Neuronal stem cell (in vitro differentiated cells): Measurements from ENCODE around the gene SLC26A6. TPM values are rescaled to one million over a fixed set of nuclear protein-coding genes. Genes with fewer than 3 reads are reported as not detected.

ENCODE experiments used
- DNase-seq: peaks from one replicate; pipeline ENCODE4 v3.0.0-alpha.2; 2013; ENCODE audit warnings: low spot score
- H2AFZ ChIP-seq: one replicate; pipeline ENCODE4 v1.6.1; 2013; ENCODE audit warnings: mild to moderate bottlenecking, low read length, inconsistent platforms
- H2AK5ac ChIP-seq: 2 replicates; pipeline ENCODE4 v1.6.1; 2013; ENCODE audit warnings: low read depth, mild to moderate bottlenecking, inconsistent platforms, low read length, moderate library complexity, mixed read lengths
- H2BK120ac ChIP-seq: 2 replicates; pipeline ENCODE4 v1.6.1; 2013; ENCODE audit warnings: low read depth, mild to moderate bottlenecking, inconsistent platforms, low read length, moderate library complexity, mixed read lengths
- H2BK12ac ChIP-seq: one replicate; pipeline ENCODE4 v1.6.1; 2013; ENCODE audit warnings: low read length, inconsistent platforms
- H2BK15ac ChIP-seq: 2 replicates; pipeline ENCODE4 v1.6.1; 2013; ENCODE audit warnings: mild to moderate bottlenecking, low read length, inconsistent platforms, mixed read lengths
- H2BK5ac ChIP-seq: one replicate; pipeline ENCODE4 v1.6.1; 2013; ENCODE audit warnings: inconsistent platforms, mild to moderate bottlenecking, low read length, moderate library complexity
- H3K14ac ChIP-seq: one replicate; pipeline ENCODE4 v1.6.1; 2013; ENCODE audit warnings: low read length, inconsistent platforms
- H3K18ac ChIP-seq: 2 replicates; pipeline ENCODE4 v1.6.1; 2013; ENCODE audit warnings: low read length, inconsistent platforms
- H3K23ac ChIP-seq: 2 replicates; pipeline ENCODE4 v1.6.1; 2013; ENCODE audit warnings: low read depth, mild to moderate bottlenecking, mixed read lengths, low read length, inconsistent platforms; ENCODE audit not compliant: poor library complexity
- H3K27ac ChIP-seq: replicated peaks from 3 replicates; pipeline ENCODE4 v1.5.1; 2013; ENCODE audit warnings: low read length, inconsistent platforms
- H3K27me3 ChIP-seq, 3 experiments: 2 replicates each; pipeline ENCODE4 v1.6.1; 2013; ENCODE audit warnings: low read length in 3 of 3, mild to moderate bottlenecking in 2 of 3, inconsistent platforms in 1 of 3, low read depth in 1 of 3, mixed read lengths in 1 of 3, moderate library complexity in 1 of 3; ENCODE audit not compliant: control insufficient read depth in 3 of 3, insufficient read depth in 3 of 3
- H3K36me3 ChIP-seq, 2 donors: replicated peaks in 1 of 2; 2 replicates each; pipeline ENCODE4 v1.6.1; 2013; ENCODE audit warnings: low read length in 2 of 2; ENCODE audit not compliant: control insufficient read depth in 2 of 2, insufficient read depth in 2 of 2
- H3K4ac ChIP-seq: 2 replicates; pipeline ENCODE4 v1.6.1; 2013; ENCODE audit warnings: inconsistent platforms, mild to moderate bottlenecking, low read length, moderate library complexity
- H3K4me1 ChIP-seq, 2 donors: 1 replicate in 1 of 2; 2 replicates in 1 of 2; pipeline ENCODE4 v1.6.1; 2013; ENCODE audit warnings: low read length in 2 of 2, low read depth in 1 of 2; ENCODE audit not compliant: control insufficient read depth in 2 of 2, insufficient read depth in 1 of 2
- H3K4me2 ChIP-seq: one replicate; pipeline ENCODE4 v1.6.1; 2013; ENCODE audit warnings: mild to moderate bottlenecking, low read length, inconsistent platforms; ENCODE audit not compliant: insufficient read depth, poor library complexity, severe bottlenecking
- H3K4me3 ChIP-seq, 2 donors: 2 replicates each; pipeline ENCODE4 v1.5.1; 2013; ENCODE audit warnings: low read length in 2 of 2, mild to moderate bottlenecking in 2 of 2, inconsistent platforms in 1 of 2, moderate library complexity in 1 of 2
- H3K79me1 ChIP-seq: one replicate; pipeline ENCODE4 v1.6.1; 2013; ENCODE audit warnings: low read depth, mild to moderate bottlenecking, inconsistent platforms, low read length, moderate library complexity
- H3K9ac ChIP-seq: one replicate; pipeline ENCODE4 v1.6.1; 2013; ENCODE audit warnings: mild to moderate bottlenecking, low read depth, low read length, inconsistent platforms; ENCODE audit not compliant: poor library complexity
- H3K9me3 ChIP-seq, 2 donors: replicated peaks in 1 of 2; 2 replicates each; pipeline versions ENCODE3 to v1.6.1; 2013; ENCODE audit warnings: low read length in 2 of 2, mild to moderate bottlenecking in 2 of 2, inconsistent platforms in 1 of 2, low read depth in 1 of 2, mixed read lengths in 1 of 2, moderate library complexity in 1 of 2; ENCODE audit not compliant: control insufficient read depth in 2 of 2, insufficient read depth in 1 of 2
- H4K8ac ChIP-seq: one replicate; pipeline ENCODE4 v1.6.1; 2013; ENCODE audit warnings: low read depth, mild to moderate bottlenecking, inconsistent platforms, low read length, moderate library complexity
- H4K91ac ChIP-seq: one replicate; pipeline ENCODE4 v1.6.1; 2013; ENCODE audit warnings: low read length, low read depth, mild to moderate bottlenecking, inconsistent platforms; ENCODE audit not compliant: poor library complexity
- WGBS, 2 donors: extraction: QIAGEN DNeasy Blood & Tissue Kit; methylation state at CpG; one replicate each; pipeline ENCODE4 v1.1.7; 2013; ENCODE audit warnings: missing lambda C conversion rate in 2 of 2, mixed read lengths in 1 of 2; ENCODE audit not compliant: insufficient read length in 2 of 2, insufficient replicate concordance in 1 of 2; ENCODE audit errors: extremely low coverage in 2 of 2; 5-methylcytosine and 5-hydroxymethylcytosine counted together
- polyA plus RNA-seq, 2 experiments: library from polyadenylated mRNA; stranded (reverse); fragments of 200-250 nt; gene quantifications; one replicate each; pipeline ENCODE4 v1.2.3, GENCODE V29; 2013

Gene SLC26A6
- 30.0 TPM for polyA plus RNA-seq (2013, experiment 1 of 2)
- polyA plus RNA-seq (2013, experiment 2 of 2) = 29.9 TPM

- no peak within 1 kb of the TSS for H4K8ac ChIP-seq
- peak within 1 kb of the TSS; percentile 65 for H2BK15ac ChIP-seq
- H2AFZ ChIP-seq = peak within 1 kb of the TSS; percentile 95
- peak within 1 kb of the TSS; percentile 99 for H3K18ac ChIP-seq
- H3K36me3 ChIP-seq = peaks cover 40 to 65% of the 10 kb centered on the region in 2 donors
- WGBS, 2 donors = no CpG with 5 or more reads among the region's 68 CpGs
- no peaks in the 10 kb centered on the region for H3K9me3 ChIP-seq
- H3K4me1 ChIP-seq = peaks cover 13 to 22% of the 10 kb centered on the region in 2 donors
- H3K4me2 ChIP-seq = peak within 1 kb of the TSS; percentile 95
- no peak within 1 kb of the TSS for H4K91ac ChIP-seq
- peak within 1 kb of the TSS; percentile 84 for H3K14ac ChIP-seq
- H3K4ac ChIP-seq = no peak within 1 kb of the TSS
- H3K27me3 ChIP-seq = no peaks in the 10 kb centered on the region
- H3K27ac ChIP-seq = peak within 1 kb of the TSS; percentile 90
- peaks cover 11% of the 10 kb centered on the region for H3K79me1 ChIP-seq
- peak within 1 kb of the TSS; percentile 97 for H3K9ac ChIP-seq
- H2BK120ac ChIP-seq = no peak within 1 kb of the TSS
- H3K4me3 ChIP-seq = peak within 1 kb of the TSS; percentile 82 to 94
- peak within 1 kb of the TSS; percentile 97 for H3K23ac ChIP-seq
- peak; percentile 98 for DNase-seq
- H2AK5ac ChIP-seq = peak within 1 kb of the TSS; percentile 76
- H2BK12ac ChIP-seq = no peak within 1 kb of the TSS
- peak within 1 kb of the TSS; percentile 88 for H2BK5ac ChIP-seq
Observed at GRCh38 chr3:48635222-48636021, at the start of gene SLC26A6. TSS of gene SLC26A6 (minus strand) at chr3:48635461. CDS start at chr3:48635393, 68 bp downstream.

- Histone ChIP-seq H2BK5ac (no peak overlapping the region), H3K4me1 (peaks cover 4 to 9% of the 10 kb centered on the region in 2 donors), H3K36me3 (peaks cover 52 to 68% of the 10 kb centered on the region in 2 donors), H3K27ac (no peak overlapping the region), H2AFZ (no peak overlapping the region), H2BK120ac (no peak overlapping the region), H2BK15ac (no peak overlapping the region), H3K4ac (no peak overlapping the region), H3K9ac (peak overlapping the region; percentile 55), H4K91ac (no peak overlapping the region), H4K8ac (no peak overlapping the region), H3K27me3 (no peaks in the 10 kb centered on the region), H2BK12ac (no peak overlapping the region), H3K23ac (no peak overlapping the region), H3K18ac (no peak overlapping the region), H3K4me3 (peak overlapping the region; percentile 49 to 100), H3K4me2 (peak overlapping the region; percentile 66), H3K79me1 (no peaks in the 10 kb centered on the region), H2AK5ac (no peak overlapping the region), H3K9me3 (no peaks in the 10 kb centered on the region), H3K14ac (no peak overlapping the region)
- no peak for DNase-seq
- no CpG with 5 or more reads among the region's 7 CpGs for WGBS, 2 donors
Observed at GRCh38 chr3:48684480-48685143, 49.4 kb upstream of the SLC26A6 start.

- WGBS, 2 donors = no CpG with 5 or more reads among the region's 8 CpGs
- no peak overlapping the region for H2BK120ac ChIP-seq
- peaks cover 51 to 68% of the 10 kb centered on the region in 2 donors for H3K36me3 ChIP-seq
Observed at GRCh38 chr3:48684054-48684349, 48.7 kb upstream of the SLC26A6 start.

GRCh38 chr3:48682786-48683185 lies 47.5 kb upstream of the SLC26A6 start:
- no peak for DNase-seq
- no peak overlapping the region for H4K8ac ChIP-seq
- no peak overlapping the region for H3K18ac ChIP-seq
- H3K4ac ChIP-seq = no peak overlapping the region
- no peaks in the 10 kb centered on the region for H3K79me1 ChIP-seq
- H3K23ac ChIP-seq = peak overlapping the region; percentile 52
- peak overlapping the region; percentile 30 for H3K9ac ChIP-seq
- H2BK5ac ChIP-seq = no peak overlapping the region
- H3K9me3 ChIP-seq = no peaks in the 10 kb centered on the region
- H2BK12ac ChIP-seq = no peak overlapping the region
- no peak overlapping the region for H2AFZ ChIP-seq
- no peaks in the 10 kb centered on the region for H3K27me3 ChIP-seq
- no peak overlapping the region for H3K4me2 ChIP-seq
- WGBS, 2 donors = no CpG with 5 or more reads among the region's 9 CpGs
- H2BK15ac ChIP-seq = no peak overlapping the region
- H3K4me1 ChIP-seq = peaks cover 4 to 9% of the 10 kb centered on the region in 2 donors
- H3K14ac ChIP-seq = no peak overlapping the region
- H3K4me3 ChIP-seq = no peak overlapping the region
- H3K36me3 ChIP-seq = peaks cover 53 to 68% of the 10 kb centered on the region in 2 donors
- no peak overlapping the region for H2AK5ac ChIP-seq
- H2BK120ac ChIP-seq = no peak overlapping the region
- no peak overlapping the region for H4K91ac ChIP-seq
- no peak overlapping the region for H3K27ac ChIP-seq

More at GRCh38 chr3:48684054-48684349, 48.7 kb upstream of the SLC26A6 start:
- Histone ChIP-seq H3K9ac (no peak overlapping the region), H3K18ac (no peak overlapping the region), H3K27me3 (no peaks in the 10 kb centered on the region), H3K4ac (no peak overlapping the region), H2BK12ac (no peak overlapping the region), H3K4me3 (peak overlapping the region in 1 of 2 donors; percentile 100), H4K91ac (no peak overlapping the region), H2BK5ac (no peak overlapping the region), H3K9me3 (no peaks in the 10 kb centered on the region), H3K79me1 (no peaks in the 10 kb centered on the region), H3K4me2 (no peak overlapping the region), H2AK5ac (no peak overlapping the region), H4K8ac (no peak overlapping the region), H3K23ac (no peak overlapping the region), H2BK15ac (no peak overlapping the region), H3K4me1 (peaks cover 4 to 9% of the 10 kb centered on the region in 2 donors), H3K27ac (no peak overlapping the region), H2AFZ (no peak overlapping the region), H3K14ac (no peak overlapping the region)
- no peak for DNase-seq
